SIG-M5 (cell line): ENCODE measurements around the gene NPIPA7.
"Not testable (repeated sequence)": the region's sequence is repeated elsewhere in the genome, so short reads cannot be mapped to it uniquely, and the experiment has no call there.

ENCODE experiments used
- DNase-seq: peaks from one replicate; lab custom pipeline; 2025; lab: John Stamatoyannopoulos, UW

NPIPA7 gene

GRCh38 chr16:16378840-16379239, at the start of gene NPIPA7:
Gene NPIPA7 (plus strand): TSS chr16:16379140. CDS start chr16:16379245, 105 bp downstream.
- not testable (repeated sequence) for DNase-seq

GRCh38 chr16:16331466-16331865, 47.5 kb upstream of the NPIPA7 start:
- DNase-seq = not testable (repeated sequence)

GRCh38 chr16:16357556-16357955, 21.4 kb upstream of the NPIPA7 start:
- not testable (repeated sequence) for DNase-seq

GRCh38 chr16:16358539-16359240, 20.2 kb upstream of the NPIPA7 start:
- DNase-seq = not testable (repeated sequence)

- not testable (repeated sequence) for DNase-seq
These were observed 15.3 kb upstream of the NPIPA7 start for GRCh38 chr16:16363595-16363994.

- DNase-seq = not testable (repeated sequence)
These were observed 14.8 kb upstream of the NPIPA7 start for GRCh38 chr16:16364100-16364499.

- DNase-seq = not testable (repeated sequence)
These were observed 14.2 kb upstream of the NPIPA7 start for GRCh38 chr16:16364701-16365100.

- not testable (repeated sequence) for DNase-seq
These were observed 13.6 kb upstream of the NPIPA7 start for GRCh38 chr16:16365319-16365718.

GRCh38 chr16:16365851-16366250, 13.1 kb upstream of the NPIPA7 start:
- not testable (repeated sequence) for DNase-seq

GRCh38 chr16:16366552-16367284, 12.2 kb upstream of the NPIPA7 start:
- not testable (repeated sequence) for DNase-seq

GRCh38 chr16:16367285-16367628, 11.7 kb upstream of the NPIPA7 start:
- DNase-seq = not testable (repeated sequence)

- not testable (repeated sequence) for DNase-seq
These were observed 9.7 kb upstream of the NPIPA7 start for GRCh38 chr16:16369081-16369856.

- not testable (repeated sequence) for DNase-seq
These were observed 7.7 kb upstream of the NPIPA7 start for GRCh38 chr16:16371136-16371735.

- not testable (repeated sequence) for DNase-seq
These were observed 4.7 kb upstream of the NPIPA7 start for GRCh38 chr16:16374192-16374591.

- DNase-seq = not testable (repeated sequence)
These were observed 20.7 kb downstream of the NPIPA7 start for GRCh38 chr16:16399685-16400084.

- DNase-seq = not testable (repeated sequence)
These were observed 23.4 kb downstream of the NPIPA7 start for GRCh38 chr16:16402333-16402732.

GRCh38 chr16:16404283-16404682, 25.3 kb downstream of the NPIPA7 start:
- not testable (repeated sequence) for DNase-seq

- not testable (repeated sequence) for DNase-seq
These were observed 26.5 kb downstream of the NPIPA7 start for GRCh38 chr16:16405421-16405820.

GRCh38 chr16:16408430-16408829, 29.5 kb downstream of the NPIPA7 start:
- not testable (repeated sequence) for DNase-seq

- DNase-seq = not testable (repeated sequence)
These were observed 34.8 kb downstream of the NPIPA7 start for GRCh38 chr16:16413773-16414172.

GRCh38 chr16:16417071-16417470, 38.1 kb downstream of the NPIPA7 start:
- DNase-seq = not testable (repeated sequence)
